Measurements from ENCODE around the gene SH3BP5.

DNA sequence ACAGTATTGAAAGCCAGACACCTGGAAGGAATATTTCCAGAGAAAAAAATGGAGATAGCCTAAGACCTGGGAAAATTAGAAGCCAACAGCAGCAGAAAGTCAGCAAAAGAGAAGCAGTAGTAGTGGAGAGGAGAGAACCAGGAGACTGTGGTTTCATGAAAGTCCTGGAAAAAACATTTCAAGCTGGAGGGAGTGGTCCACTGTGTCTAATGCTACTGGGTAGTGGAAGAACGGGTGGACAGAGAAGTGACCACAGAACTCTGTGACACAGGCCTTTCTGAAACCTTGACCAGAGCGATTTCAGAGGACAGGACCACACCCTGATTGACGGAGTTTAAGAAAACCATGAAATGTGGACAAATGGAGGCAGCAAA, 15.3 kb upstream of the SH3BP5 start:
- TF ChIP-seq, protein P1, sequence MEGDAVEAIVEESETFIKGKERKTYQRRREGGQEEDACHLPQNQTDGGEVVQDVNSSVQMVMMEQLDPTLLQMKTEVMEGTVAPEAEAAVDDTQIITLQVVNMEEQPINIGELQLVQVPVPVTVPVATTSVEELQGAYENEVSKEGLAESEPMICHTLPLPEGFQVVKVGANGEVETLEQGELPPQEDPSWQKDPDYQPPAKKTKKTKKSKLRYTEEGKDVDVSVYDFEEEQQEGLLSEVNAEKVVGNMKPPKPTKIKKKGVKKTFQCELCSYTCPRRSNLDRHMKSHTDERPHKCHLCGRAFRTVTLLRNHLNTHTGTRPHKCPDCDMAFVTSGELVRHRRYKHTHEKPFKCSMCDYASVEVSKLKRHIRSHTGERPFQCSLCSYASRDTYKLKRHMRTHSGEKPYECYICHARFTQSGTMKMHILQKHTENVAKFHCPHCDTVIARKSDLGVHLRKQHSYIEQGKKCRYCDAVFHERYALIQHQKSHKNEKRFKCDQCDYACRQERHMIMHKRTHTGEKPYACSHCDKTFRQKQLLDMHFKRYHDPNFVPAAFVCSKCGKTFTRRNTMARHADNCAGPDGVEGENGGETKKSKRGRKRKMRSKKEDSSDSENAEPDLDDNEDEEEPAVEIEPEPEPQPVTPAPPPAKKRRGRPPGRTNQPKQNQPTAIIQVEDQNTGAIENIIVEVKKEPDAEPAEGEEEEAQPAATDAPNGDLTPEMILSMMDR (conservative IDR thresholded peaks at IDR 0.05), result no peak
- TF ChIP-seq EZH2 (IDR thresholded peaks at IDR 0.05; ENCODE audit: low read depth), result no peak
